K562 (cell line): Measurements from ENCODE around the gene EXOSC6. TPM values are rescaled to one million over a fixed set of nuclear protein-coding genes. Genes with fewer than 3 reads are reported as not detected.

Experiments used
- ARNT ChIP-seq, 2 experiments: fragments of 450-650 bp; IDR thresholded peaks; 2 replicates each; pipeline ENCODE4 v1.6.1; 2016; ENCODE audit warnings: mild to moderate bottlenecking in 1 of 2
- ATF1 ChIP-seq, 2 experiments: fragments of 450-650 bp in 1 of 2; IDR thresholded peaks; 2 replicates each; pipeline ENCODE4 v1.6.1; 2016; ENCODE audit warnings: missing compliant biosample characterization in 1 of 2, missing genetic modification characterization in 1 of 2
- DIDO1 ChIP-seq: fragments of 450-650 bp; IDR thresholded peaks from 2 replicates; pipeline ENCODE4 v1.6.1; 2016; ENCODE audit warnings: low read depth, missing biosample characterization, missing genetic modification characterization
- HMGN3 ChIP-seq: IDR thresholded peaks from 2 replicates; pipeline ENCODE4 v1.6.1; 2011; ENCODE audit warnings: borderline replicate concordance, low read depth, mild to moderate bottlenecking, mixed read lengths, low read length; ENCODE audit not compliant: insufficient read length; ENCODE audit errors: extremely low read depth
- PML ChIP-seq: IDR thresholded peaks from 2 replicates; pipeline ENCODE4 v1.6.1; 2012; ENCODE audit warnings: low read length, inconsistent platforms
- SETDB1 ChIP-seq: IDR thresholded peaks from one replicate; pipeline ENCODE4 v1.6.1; 2012; ENCODE audit warnings: low read length, control low read depth, inconsistent platforms
- SP1 ChIP-seq: sonication (generic); formaldehyde crosslinking; IDR thresholded peaks from 2 replicates; pipeline ENCODE4 v1.8.1; 2022; ENCODE audit warnings: mild to moderate bottlenecking, missing genetic modification reagents
- XRCC3 ChIP-seq: fragments of 450-650 bp; IDR thresholded peaks from 2 replicates; pipeline ENCODE4 v1.6.1; 2017; ENCODE audit warnings: mild to moderate bottlenecking, moderate library complexity
- XRCC4 ChIP-seq: IDR thresholded peaks from one replicate; pipeline ENCODE4 v1.6.1; 2011; ENCODE audit not compliant: insufficient read depth, insufficient read length; ENCODE audit errors: extremely low read depth
- ZNF589 ChIP-seq: fragments of 200-800 bp; sonication (Bioruptor generic); IDR thresholded peaks from 2 replicates; pipeline ENCODE4 v1.6.1; 2016; ENCODE audit warnings: low read depth, missing genetic modification characterization, missing compliant biosample characterization
- ZNF780A ChIP-seq: fragments of 250-450 bp; sonication (Bioruptor Pico); IDR thresholded peaks from 2 replicates; pipeline ENCODE4 v1.5.0; 2021; ENCODE audit warnings: mild to moderate bottlenecking
- ZNF79 ChIP-seq: fragments of 250-450 bp; sonication (Bioruptor Pico); IDR thresholded peaks from 2 replicates; pipeline ENCODE4 v1.4.0; 2020; ENCODE audit warnings: low read depth, mild to moderate bottlenecking, moderate library complexity
- polyA plus RNA-seq, 8 experiments: library from polyadenylated mRNA; depleted of rRNA in 4 of 8; stranded (reverse) in 5 of 8; unstranded in 3 of 8; fragments of >200 nt; fragmentation: Nextera tagmentation in 2 of 8; fragmentation: Illumina TruSeq in 1 of 8; extraction: Ambion mirVana in 2 of 8; extraction: Trizol in 1 of 8; gene quantifications; 2 replicates each; pipeline versions ENCODE4 v1.2.1 to v1.2.3, GENCODE V29; 2011 to 2014; ENCODE audit warnings: inconsistent platforms in 1 of 8, missing spikeins in 1 of 8
- total RNA-seq, 7 experiments: library from RNA; depleted of rRNA in 6 of 7; stranded (reverse); fragments of >200 nt in 6 of 7; fragmentation: Illumina TruSeq in 2 of 7; extraction: Trizol in 2 of 7; gene quantifications; 2 replicates each; pipeline versions ENCODE4 v1.2.1 to v1.2.3, GENCODE V29; 2011 to 2021; ENCODE audit warnings: low replicate concordance in 1 of 7
- TF ChIP-seq, protein P1 (sequence below), 2 experiments: fragments of 450-650 bp in 1 of 2; sonication (generic) in 1 of 2; formaldehyde crosslinking in 1 of 2; IDR thresholded peaks; 2 replicates each; pipeline versions ENCODE4 v1.7.1 to v1.9.0; 2016 to 2022; ENCODE audit warnings: inconsistent platforms in 1 of 2, mild to moderate bottlenecking in 1 of 2, missing genetic modification reagents in 1 of 2
- TF ChIP-seq, protein P2 (sequence below): sonication (generic); formaldehyde crosslinking; IDR thresholded peaks from 2 replicates; pipeline ENCODE4 v1.4.0; 2020; ENCODE audit warnings: mild to moderate bottlenecking, missing genetic modification reagents
- TF ChIP-seq, protein P3 (sequence below): sonication (generic); formaldehyde crosslinking; IDR thresholded peaks from 2 replicates; pipeline ENCODE4 v1.8.0; 2022; ENCODE audit warnings: missing genetic modification reagents, mild to moderate bottlenecking, borderline replicate concordance

Gene EXOSC6
- total and polyA plus RNA-seq, 9 of the 15 experiments (the other 6 are each of a cell fraction or from before 2014, with no cell fraction given), result 9.2 to 29.0 (median 15.6) TPM

GRCh38 chr16:70289229-70290094, 37.7 kb upstream of the EXOSC6 start, which contains the start of gene AARS1 (continued):
- TF ChIP-seq, protein P1, sequence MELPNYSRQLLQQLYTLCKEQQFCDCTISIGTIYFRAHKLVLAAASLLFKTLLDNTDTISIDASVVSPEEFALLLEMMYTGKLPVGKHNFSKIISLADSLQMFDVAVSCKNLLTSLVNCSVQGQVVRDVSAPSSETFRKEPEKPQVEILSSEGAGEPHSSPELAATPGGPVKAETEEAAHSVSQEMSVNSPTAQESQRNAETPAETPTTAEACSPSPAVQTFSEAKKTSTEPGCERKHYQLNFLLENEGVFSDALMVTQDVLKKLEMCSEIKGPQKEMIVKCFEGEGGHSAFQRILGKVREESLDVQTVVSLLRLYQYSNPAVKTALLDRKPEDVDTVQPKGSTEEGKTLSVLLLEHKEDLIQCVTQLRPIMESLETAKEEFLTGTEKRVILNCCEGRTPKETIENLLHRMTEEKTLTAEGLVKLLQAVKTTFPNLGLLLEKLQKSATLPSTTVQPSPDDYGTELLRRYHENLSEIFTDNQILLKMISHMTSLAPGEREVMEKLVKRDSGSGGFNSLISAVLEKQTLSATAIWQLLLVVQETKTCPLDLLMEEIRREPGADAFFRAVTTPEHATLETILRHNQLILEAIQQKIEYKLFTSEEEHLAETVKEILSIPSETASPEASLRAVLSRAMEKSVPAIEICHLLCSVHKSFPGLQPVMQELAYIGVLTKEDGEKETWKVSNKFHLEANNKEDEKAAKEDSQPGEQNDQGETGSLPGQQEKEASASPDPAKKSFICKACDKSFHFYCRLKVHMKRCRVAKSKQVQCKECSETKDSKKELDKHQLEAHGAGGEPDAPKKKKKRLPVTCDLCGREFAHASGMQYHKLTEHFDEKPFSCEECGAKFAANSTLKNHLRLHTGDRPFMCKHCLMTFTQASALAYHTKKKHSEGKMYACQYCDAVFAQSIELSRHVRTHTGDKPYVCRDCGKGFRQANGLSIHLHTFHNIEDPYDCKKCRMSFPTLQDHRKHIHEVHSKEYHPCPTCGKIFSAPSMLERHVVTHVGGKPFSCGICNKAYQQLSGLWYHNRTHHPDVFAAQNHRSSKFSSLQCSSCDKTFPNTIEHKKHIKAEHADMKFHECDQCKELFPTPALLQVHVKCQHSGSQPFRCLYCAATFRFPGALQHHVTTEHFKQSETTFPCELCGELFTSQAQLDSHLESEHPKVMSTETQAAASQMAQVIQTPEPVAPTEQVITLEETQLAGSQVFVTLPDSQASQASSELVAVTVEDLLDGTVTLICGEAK (IDR thresholded peaks at IDR 0.05), result no peak
- TF ChIP-seq, protein P1 (CRISPR knock-in tag; IDR thresholded peaks at IDR 0.05), result no peak
- TF ChIP-seq PML, result peak; percentile 89
- no peak for TF ChIP-seq ARNT (IDR thresholded peaks at IDR 0.05)
- peak; percentile 57 for TF ChIP-seq HMGN3
- TF ChIP-seq, protein P2, sequence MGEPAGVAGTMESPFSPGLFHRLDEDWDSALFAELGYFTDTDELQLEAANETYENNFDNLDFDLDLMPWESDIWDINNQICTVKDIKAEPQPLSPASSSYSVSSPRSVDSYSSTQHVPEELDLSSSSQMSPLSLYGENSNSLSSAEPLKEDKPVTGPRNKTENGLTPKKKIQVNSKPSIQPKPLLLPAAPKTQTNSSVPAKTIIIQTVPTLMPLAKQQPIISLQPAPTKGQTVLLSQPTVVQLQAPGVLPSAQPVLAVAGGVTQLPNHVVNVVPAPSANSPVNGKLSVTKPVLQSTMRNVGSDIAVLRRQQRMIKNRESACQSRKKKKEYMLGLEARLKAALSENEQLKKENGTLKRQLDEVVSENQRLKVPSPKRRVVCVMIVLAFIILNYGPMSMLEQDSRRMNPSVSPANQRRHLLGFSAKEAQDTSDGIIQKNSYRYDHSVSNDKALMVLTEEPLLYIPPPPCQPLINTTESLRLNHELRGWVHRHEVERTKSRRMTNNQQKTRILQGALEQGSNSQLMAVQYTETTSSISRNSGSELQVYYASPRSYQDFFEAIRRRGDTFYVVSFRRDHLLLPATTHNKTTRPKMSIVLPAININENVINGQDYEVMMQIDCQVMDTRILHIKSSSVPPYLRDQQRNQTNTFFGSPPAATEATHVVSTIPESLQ (CRISPR knock-in tag), result no peak; the same call in 1 of the 2 replicates
- no peak for TF ChIP-seq ZNF780A (CRISPR knock-in tag)
- TF ChIP-seq XRCC4, result no peak
- no peak for TF ChIP-seq XRCC3
- TF ChIP-seq ZNF589 (CRISPR knock-in tag), result peak; percentile 87; the same call in 1 of the 2 replicates
- TF ChIP-seq DIDO1 (tag), result no peak
- TF ChIP-seq, protein P3, sequence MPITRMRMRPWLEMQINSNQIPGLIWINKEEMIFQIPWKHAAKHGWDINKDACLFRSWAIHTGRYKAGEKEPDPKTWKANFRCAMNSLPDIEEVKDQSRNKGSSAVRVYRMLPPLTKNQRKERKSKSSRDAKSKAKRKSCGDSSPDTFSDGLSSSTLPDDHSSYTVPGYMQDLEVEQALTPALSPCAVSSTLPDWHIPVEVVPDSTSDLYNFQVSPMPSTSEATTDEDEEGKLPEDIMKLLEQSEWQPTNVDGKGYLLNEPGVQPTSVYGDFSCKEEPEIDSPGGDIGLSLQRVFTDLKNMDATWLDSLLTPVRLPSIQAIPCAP (CRISPR knock-in tag), result no peak
- peak; percentile 71 for TF ChIP-seq SP1 (CRISPR knock-in tag)
- TF ChIP-seq ZNF79 (CRISPR knock-in tag), result no peak
- no peak for TF ChIP-seq SETDB1
- no peak for TF ChIP-seq ATF1 (CRISPR knock-in tag; IDR thresholded peaks at IDR 0.05)
- TF ChIP-seq ATF1 (tag; IDR thresholded peaks at IDR 0.05), result peak; percentile 91
